Measurements from ENCODE around the gene FOXJ2.

Gene FOXJ2

DNA sequence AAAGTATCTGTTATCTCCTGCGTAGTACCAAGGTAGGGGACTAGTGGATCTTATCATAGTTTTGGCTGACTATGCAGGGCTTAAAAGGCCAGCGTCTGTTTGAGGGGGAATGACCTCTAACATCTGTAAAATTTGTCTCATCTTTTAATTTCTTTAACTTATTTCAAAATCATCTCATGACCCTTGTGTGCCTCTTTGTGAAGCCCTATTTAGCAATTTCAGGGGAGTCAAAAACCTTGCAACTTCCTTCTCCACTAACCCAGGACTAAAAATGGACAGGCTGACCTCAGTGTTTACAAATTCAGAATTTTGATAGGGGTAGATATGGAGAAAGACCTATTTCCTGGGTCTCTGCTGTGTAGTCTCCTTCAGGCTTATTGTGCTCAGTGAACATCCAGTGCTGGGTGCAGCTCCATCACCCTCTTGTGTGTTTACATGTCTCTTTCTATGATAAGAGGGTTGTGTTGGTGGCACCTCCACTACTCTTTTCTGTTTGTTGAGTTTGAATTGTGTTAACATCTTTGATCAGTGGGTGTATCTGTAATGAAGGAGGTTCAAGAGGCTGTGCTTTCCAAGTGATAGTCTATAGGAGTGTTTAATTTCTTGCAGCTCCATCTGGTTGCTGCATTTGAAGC lies 63.9 kb downstream of the FOXJ2 start:
- H3K9me3 Mint-ChIP-seq = no peaks in the 10 kb centered on the region
- no peak for ATAC-seq
- peaks cover 3% of the 10 kb centered on the region for H3K4me1 Mint-ChIP-seq
- H3K4me3 Mint-ChIP-seq = no peak overlapping the region
- DNase-seq = no peak
- H3K27ac Mint-ChIP-seq = no peak overlapping the region
- H3K36me3 Mint-ChIP-seq (ENCODE audit: low read depth) = peaks cover 48% of the 10 kb centered on the region
- no peaks in the 10 kb centered on the region for H3K27me3 Mint-ChIP-seq

GRCh38 chr12:8099235-8099634 lies 66.7 kb downstream of the FOXJ2 start:
- Mint-ChIP-seq H3K4me3 (no peak overlapping the region), H3K27ac (peak overlapping the region; percentile 16), H3K4me1 (peaks cover 3% of the 10 kb centered on the region), H3K36me3 (ENCODE audit: low read depth) (peaks cover 33% of the 10 kb centered on the region), H3K27me3 (no peaks in the 10 kb centered on the region), H3K9me3 (no peaks in the 10 kb centered on the region)
- no peak for ATAC-seq
- no peak for DNase-seq
